IPS-20b (cell line): ENCODE measurements around the gene TCTA.
"Not testable (repeated sequence)": the region's sequence is repeated elsewhere in the genome, so short reads cannot be mapped to it uniquely, and the experiment has no call there.

Source experiments
- H3K27ac ChIP-seq: one replicate; pipeline ENCODE4 v1.5.1; 2013; ENCODE audit warnings: low read length
- H3K27me3 ChIP-seq: 2 replicates; pipeline ENCODE4 v1.6.1; 2013; ENCODE audit warnings: mild to moderate bottlenecking, low read length, inconsistent platforms; ENCODE audit not compliant: insufficient read depth
- H3K36me3 ChIP-seq: 2 replicates; pipeline ENCODE4 v1.6.1; 2013; ENCODE audit warnings: low read depth, mild to moderate bottlenecking, inconsistent platforms, low read length, moderate library complexity; ENCODE audit not compliant: insufficient read depth
- H3K4me1 ChIP-seq: 2 replicates; pipeline ENCODE4 v1.6.1; 2013; ENCODE audit warnings: mild to moderate bottlenecking, control low read depth, inconsistent platforms, low read length, moderate library complexity; ENCODE audit not compliant: insufficient read depth
- H3K4me3 ChIP-seq: 2 replicates; pipeline ENCODE4 v1.5.1; 2013; ENCODE audit warnings: mild to moderate bottlenecking, low read length, inconsistent platforms
- H3K9ac ChIP-seq: 2 replicates; pipeline ENCODE4 v1.6.1; 2013; ENCODE audit warnings: low read depth, mild to moderate bottlenecking, inconsistent platforms, low read length, moderate library complexity
- H3K9me3 ChIP-seq: 2 replicates; pipeline ENCODE4 v1.6.1; 2013; ENCODE audit warnings: mild to moderate bottlenecking, low read depth, low read length, inconsistent platforms; ENCODE audit not compliant: insufficient read depth

The TCTA gene

DNA sequence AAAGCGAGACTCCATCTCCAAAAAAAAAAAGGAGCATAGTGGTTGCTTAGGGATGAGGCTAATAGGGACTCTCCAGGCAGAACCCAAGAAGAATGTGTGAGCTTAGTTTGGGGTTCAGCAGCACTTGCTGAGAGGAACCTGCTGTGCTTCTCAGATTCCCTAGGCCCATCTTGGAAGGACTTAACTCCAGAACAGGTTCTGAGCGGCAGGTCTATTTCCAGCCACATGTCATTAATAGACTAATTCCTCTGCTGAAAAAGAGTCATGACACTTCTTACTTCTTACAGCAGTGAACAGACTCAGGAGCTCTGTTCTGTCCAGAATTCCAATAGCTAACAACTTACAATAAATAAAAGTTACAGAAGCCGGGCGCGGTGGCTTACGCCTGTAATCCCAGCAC lies 22.9 kb upstream of the TCTA start:
- H3K27me3 ChIP-seq, result no peaks in the 10 kb centered on the region
- H3K4me1 ChIP-seq, result no peaks in the 10 kb centered on the region
- no peak overlapping the region for H3K9ac ChIP-seq
- no peak overlapping the region for H3K4me3 ChIP-seq
- H3K27ac ChIP-seq, result no peak overlapping the region
- no peaks in the 10 kb centered on the region for H3K9me3 ChIP-seq
- H3K36me3 ChIP-seq, result no peaks in the 10 kb centered on the region

DNA sequence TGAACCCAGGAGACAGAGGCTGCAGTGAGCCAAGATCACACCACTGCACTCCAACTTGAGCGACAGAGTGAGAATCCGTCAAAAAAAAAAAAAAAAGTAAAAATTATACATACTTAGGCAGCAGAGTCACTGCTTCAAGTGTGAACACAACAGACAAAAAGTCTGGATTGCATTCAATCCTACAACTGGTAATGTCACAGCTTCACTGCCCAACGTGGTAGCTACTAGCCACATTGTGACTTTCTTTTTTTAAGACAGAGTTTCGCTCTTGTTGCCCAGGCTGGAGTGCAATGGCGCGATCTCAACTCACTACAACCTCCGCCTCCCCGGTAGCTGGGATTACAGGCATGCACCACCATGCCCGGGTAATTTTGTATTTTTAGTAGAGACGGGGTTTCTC lies 20.9 kb upstream of the TCTA start:
- not testable (repeated sequence) for H3K4me3 ChIP-seq, H3K27ac ChIP-seq, H3K27me3 ChIP-seq, H3K4me1 ChIP-seq, H3K9me3 ChIP-seq, H3K9ac ChIP-seq, H3K36me3 ChIP-seq

DNA sequence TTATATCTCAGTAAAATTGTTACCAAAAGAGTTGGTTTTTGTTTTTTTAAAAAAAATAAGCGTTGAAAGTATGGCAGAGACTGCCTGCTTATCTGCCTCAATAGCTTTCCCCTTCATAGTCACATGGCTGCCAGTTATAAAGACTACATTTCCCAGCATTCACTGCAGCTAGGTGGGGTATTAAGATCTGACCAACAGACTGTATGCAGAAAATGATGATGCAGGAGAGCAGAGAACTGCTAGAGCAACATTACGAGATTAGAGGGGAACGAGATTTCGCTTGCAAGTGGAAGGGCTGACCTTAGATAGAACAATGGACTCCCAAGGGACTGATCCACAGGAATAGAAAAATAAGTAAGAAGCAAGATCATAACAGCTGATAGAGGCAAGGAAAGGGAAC lies 14.8 kb upstream of the TCTA start:
- H3K27ac ChIP-seq, result no peak overlapping the region
- no peak overlapping the region for H3K4me3 ChIP-seq
- H3K4me1 ChIP-seq, result 0 out of 2 replicates have a peak, but pooled peaks cover 3% of the 10 kb centered on the region
- H3K9ac ChIP-seq, result no peak overlapping the region
- H3K27me3 ChIP-seq, result no peaks in the 10 kb centered on the region
- H3K9me3 ChIP-seq, result no peaks in the 10 kb centered on the region
- H3K36me3 ChIP-seq, result peaks cover 22% of the 10 kb centered on the region; the same call in 1 of the 2 replicates

DNA sequence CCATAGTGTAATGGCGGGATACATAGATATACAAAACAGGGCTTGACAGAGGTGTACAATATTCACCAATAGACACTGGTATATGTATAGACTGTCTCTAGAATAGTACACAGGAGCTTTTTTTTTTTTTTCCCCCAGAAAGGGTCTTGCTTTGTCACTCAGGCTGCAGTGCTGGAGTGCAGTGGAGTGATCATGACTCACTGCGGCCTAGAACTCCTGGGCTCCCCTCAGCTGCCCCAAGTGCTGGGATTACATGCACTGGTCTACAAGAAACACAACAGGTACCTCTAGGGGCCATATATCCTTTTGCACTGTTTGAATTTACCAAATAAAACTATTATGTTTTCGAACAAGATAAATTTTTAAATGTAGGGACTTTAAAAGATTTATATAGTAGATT lies 12.8 kb upstream of the TCTA start:
- Histone ChIP-seq H3K4me3 (no peak overlapping the region), H3K27ac (no peak overlapping the region), H3K4me1 (0 out of 2 replicates have a peak, but pooled peaks cover 3% of the 10 kb centered on the region), H3K9me3 (no peaks in the 10 kb centered on the region), H3K9ac (no peak overlapping the region), H3K27me3 (no peaks in the 10 kb centered on the region), H3K36me3 (peaks cover 27% of the 10 kb centered on the region; the same call in 1 of the 2 replicates)

DNA sequence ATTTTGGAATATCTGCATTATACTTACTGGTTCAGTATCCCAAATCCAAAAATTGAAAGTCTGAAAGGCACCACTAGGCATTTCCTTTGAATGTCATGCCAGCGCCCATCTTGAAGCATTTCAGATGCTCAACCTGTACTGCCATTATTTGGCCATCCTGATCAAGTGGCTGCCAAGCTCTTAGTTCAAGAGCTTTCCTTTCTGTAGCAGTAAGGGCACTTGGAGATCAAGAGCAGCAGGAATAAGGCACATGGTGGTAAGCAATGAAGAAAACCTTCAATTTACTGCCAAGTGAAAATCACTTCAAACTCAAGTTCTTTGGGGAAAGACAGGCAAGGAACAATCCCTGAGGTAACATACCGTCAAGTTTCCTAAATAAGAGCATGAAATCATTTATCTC lies 10.5 kb upstream of the TCTA start:
- H3K9ac ChIP-seq, result no peak overlapping the region
- peaks cover 20% of the 10 kb centered on the region; the same call in 1 of the 2 replicates for H3K36me3 ChIP-seq
- H3K9me3 ChIP-seq, result no peaks in the 10 kb centered on the region
- peaks cover 3% of the 10 kb centered on the region; the same call in 1 of the 2 replicates for H3K4me1 ChIP-seq
- no peak overlapping the region for H3K27ac ChIP-seq
- H3K4me3 ChIP-seq, result no peak overlapping the region
- no peaks in the 10 kb centered on the region for H3K27me3 ChIP-seq

DNA sequence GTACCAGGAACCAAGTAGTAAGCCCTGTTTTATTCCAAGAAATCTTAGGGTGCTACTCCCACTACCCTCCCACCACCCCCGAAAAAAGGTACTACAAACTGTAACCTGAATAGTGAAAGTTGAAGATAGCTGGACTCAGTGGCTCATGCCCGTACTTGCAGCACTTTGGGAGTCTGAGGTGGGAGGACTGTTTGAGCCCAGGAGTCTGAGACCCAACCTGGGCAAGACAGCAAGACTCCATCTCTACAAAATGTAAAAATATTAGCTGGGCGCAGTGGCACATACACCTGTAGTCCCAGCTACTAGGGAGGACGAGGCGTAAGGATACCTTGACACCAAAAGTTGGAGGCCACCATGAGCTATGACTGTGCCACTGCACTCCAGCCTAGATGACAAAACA lies 8.3 kb upstream of the TCTA start:
- H3K4me3 ChIP-seq, result no peak overlapping the region
- H3K27ac ChIP-seq, result no peak overlapping the region
- H3K27me3 ChIP-seq, result no peaks in the 10 kb centered on the region
- H3K9me3 ChIP-seq, result no peaks in the 10 kb centered on the region
- H3K9ac ChIP-seq, result no peak overlapping the region
- peaks cover 3% of the 10 kb centered on the region; the same call in 1 of the 2 replicates for H3K4me1 ChIP-seq
- peaks cover 15% of the 10 kb centered on the region; the same call in 1 of the 2 replicates for H3K36me3 ChIP-seq

DNA sequence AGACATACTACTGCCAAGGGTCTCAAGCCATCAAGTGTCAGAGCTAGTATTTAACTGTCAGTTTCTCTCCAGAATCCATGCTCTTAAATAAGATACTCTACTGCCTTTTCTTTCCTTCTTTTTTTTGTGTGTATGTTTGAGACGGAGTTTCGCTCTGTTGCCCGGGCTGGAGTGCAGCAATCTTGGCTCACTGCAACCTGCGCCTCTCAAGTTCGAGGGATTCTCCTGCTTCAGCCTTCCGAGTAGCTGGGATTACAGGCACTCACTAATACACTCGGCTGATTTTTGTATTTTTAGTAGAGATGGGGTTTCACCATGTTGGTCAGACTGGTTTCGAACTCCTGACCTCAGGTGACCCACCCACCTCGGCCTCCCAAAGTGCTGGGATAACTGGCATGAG lies 6.7 kb upstream of the TCTA start:
- not testable (repeated sequence) for H3K4me1 ChIP-seq, H3K27ac ChIP-seq, H3K9ac ChIP-seq, H3K27me3 ChIP-seq, H3K9me3 ChIP-seq, H3K4me3 ChIP-seq
- H3K36me3 ChIP-seq, result peaks cover 15% of the 10 kb centered on the region; the same call in 1 of the 2 replicates

DNA sequence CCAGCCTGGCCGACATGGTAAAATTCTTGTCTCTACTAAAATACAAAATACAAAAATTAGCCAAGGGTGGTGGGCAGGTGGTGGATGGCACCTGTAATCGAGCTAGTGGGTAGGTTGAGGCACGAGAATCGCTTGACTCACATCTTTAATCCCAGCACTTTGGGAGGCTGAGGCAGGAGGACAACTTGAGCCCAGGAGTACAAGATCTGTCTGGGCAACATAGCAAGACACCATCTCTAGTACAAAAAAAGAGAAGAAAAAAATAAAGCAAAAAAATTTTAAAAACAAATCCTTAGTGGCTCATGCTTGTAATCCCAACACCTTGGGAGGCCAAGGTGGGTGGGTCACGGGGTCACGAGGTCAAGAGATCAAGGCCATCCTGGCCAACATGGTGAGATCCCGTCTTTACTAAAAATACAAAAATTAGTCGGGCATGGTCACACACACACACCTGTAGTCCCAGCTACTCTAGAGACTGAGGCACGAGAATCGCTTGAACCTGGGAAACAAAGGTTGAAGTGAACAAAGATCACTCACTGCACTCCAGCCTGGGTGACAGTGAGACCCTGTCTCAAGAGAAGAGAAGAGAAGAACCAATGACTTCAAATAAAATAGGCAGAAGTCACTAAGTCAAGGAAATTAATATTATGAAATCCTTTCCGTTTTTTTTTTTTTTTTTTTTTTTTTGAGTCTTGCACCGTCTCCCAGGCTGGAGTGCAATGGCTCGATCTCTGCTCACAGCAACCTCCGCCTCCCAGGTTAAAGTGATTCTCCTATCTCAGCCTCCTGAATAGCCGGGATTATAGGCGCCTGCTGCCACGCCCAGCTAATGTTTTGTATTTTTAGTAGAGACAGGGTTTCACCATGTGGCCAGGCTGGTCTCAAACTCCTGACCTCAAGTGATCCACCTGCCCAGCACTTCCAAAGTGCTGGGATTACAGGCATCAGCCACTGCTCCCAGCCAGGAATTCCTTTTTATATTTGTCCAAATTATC lies 5.4 kb upstream of the TCTA start:
- Histone ChIP-seq H3K9ac (no peak overlapping the region), H3K4me1 (peaks cover 3% of the 10 kb centered on the region), H3K9me3 (no peaks in the 10 kb centered on the region), H3K4me3 (no peak overlapping the region), H3K36me3 (peaks cover 6% of the 10 kb centered on the region; the same call in 1 of the 2 replicates), H3K27ac (no peak overlapping the region), H3K27me3 (no peaks in the 10 kb centered on the region)

DNA sequence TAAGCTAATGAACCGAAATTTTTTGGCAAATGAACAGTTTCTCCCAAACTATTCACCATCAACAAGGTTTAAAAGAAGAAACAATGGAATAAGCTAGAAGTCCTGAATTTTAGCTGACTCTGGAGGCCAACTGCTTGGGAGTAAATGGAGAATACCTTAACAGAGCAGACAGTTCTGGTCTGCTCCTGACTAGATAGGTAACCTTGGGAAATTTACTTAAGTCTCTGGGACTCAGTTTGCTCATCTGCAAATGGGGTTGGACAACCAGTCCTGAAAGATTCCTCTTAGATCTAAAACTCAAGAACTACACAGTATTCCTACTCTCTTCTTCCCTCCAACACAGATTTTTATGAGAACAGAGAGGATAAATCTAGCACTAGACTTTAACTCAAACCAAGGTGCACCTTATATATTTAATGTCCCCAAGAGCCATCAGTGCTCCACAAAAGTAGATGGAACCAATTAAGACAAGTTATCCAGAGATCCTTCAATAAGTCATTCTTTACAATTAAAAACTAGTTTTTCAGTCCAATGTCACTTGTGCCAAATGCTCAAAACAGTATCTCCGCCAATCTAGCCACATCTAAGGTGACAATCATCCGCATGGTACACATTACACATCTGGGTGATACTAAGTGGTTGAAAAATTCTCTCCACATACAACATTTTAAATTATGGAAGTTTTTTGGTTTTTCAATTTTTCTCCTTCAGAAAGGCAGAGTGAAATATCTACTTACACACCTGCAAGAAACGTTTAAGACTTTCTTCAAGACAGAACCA lies 2.0 kb upstream of the TCTA start:
- peak overlapping the region; percentile 96 for H3K4me3 ChIP-seq
- no peaks in the 10 kb centered on the region for H3K36me3 ChIP-seq
- H3K4me1 ChIP-seq, result peaks cover 3% of the 10 kb centered on the region
- peak overlapping the region; percentile 97; the same call in 1 of the 2 replicates for H3K9ac ChIP-seq
- no peaks in the 10 kb centered on the region for H3K27me3 ChIP-seq
- H3K9me3 ChIP-seq, result no peaks in the 10 kb centered on the region
- no peak overlapping the region for H3K27ac ChIP-seq

DNA sequence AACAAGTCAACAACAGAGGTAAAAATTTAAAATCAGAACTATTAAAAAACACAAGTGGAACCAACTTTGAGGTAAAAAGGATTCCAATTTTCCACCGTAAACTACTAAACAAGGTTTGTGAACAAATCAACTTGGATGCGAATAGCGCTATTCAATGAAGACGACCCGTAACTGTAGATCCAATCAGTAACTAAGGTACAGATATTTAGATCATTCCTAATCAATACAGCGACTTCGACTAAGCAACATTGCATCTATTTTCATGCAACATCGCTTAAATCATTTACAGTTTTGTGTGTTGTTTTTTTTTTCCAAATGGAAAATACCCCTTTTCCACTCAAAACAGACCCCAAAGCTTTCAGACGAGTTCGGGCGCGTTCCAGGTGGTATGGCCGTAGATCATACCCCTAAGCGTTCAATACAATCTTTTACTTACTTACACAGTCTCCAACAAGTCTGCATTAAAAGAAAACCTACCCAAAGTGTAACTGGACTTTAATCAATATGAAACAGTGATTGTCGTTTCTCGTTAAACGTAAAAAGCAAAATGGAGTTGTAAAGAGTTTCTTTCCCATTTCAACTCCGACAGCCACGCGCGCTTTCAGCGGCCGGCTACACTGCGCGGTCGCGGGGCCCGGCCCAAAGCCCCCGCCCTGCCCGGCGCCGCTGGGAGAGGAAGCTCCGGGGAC lies 1.2 kb upstream of the TCTA start:
- no peaks in the 10 kb centered on the region for H3K27me3 ChIP-seq
- H3K4me1 ChIP-seq, result peaks cover 3% of the 10 kb centered on the region
- peak overlapping the region; percentile 13 for H3K27ac ChIP-seq
- peak overlapping the region; percentile 96 for H3K4me3 ChIP-seq
- peak overlapping the region; percentile 97 for H3K9ac ChIP-seq
- H3K36me3 ChIP-seq, result no peaks in the 10 kb centered on the region
- H3K9me3 ChIP-seq, result no peaks in the 10 kb centered on the region

DNA sequence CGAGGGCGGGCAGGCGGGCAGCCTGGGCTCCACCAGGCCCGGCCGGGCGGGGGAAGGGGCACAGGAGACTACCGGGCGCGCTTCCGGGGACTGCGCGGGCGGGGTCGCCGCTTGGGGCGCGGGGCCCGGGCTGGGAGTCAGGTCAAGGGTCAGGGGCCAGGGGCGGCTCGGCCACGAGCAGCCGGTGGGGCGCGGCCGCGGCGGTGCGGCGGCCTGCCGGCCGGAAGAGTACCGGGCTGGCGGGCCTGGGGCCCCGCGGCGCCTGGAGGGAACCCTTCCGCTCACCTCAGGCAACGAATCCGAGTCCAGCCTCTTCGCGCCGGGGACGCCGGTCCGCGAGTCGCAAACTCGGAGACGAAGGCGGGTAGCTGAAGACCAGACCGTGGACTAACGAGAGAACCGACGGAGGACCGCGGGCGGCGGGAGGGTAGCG lies 672 bp upstream of the TCTA start:
- peaks cover 3% of the 10 kb centered on the region; the same call in 1 of the 2 replicates for H3K36me3 ChIP-seq
- no peaks in the 10 kb centered on the region for H3K9me3 ChIP-seq
- peak overlapping the region; percentile 96 for H3K4me3 ChIP-seq
- H3K9ac ChIP-seq, result peak overlapping the region; percentile 97
- H3K27ac ChIP-seq, result peak overlapping the region; percentile 13
- no peaks in the 10 kb centered on the region for H3K27me3 ChIP-seq
- H3K4me1 ChIP-seq, result peaks cover 3% of the 10 kb centered on the region
